ENCODE data around the gene F8A1. TPM values are rescaled to one million over a fixed set of nuclear protein-coding genes. Genes with fewer than 3 reads are reported as not detected.
"Not testable (repeated sequence)": the region's sequence is repeated elsewhere in the genome, so short reads cannot be mapped to it uniquely, and the experiment has no call there.

The F8A1 gene
- 77.0 TPM for total RNA-seq

DNA sequence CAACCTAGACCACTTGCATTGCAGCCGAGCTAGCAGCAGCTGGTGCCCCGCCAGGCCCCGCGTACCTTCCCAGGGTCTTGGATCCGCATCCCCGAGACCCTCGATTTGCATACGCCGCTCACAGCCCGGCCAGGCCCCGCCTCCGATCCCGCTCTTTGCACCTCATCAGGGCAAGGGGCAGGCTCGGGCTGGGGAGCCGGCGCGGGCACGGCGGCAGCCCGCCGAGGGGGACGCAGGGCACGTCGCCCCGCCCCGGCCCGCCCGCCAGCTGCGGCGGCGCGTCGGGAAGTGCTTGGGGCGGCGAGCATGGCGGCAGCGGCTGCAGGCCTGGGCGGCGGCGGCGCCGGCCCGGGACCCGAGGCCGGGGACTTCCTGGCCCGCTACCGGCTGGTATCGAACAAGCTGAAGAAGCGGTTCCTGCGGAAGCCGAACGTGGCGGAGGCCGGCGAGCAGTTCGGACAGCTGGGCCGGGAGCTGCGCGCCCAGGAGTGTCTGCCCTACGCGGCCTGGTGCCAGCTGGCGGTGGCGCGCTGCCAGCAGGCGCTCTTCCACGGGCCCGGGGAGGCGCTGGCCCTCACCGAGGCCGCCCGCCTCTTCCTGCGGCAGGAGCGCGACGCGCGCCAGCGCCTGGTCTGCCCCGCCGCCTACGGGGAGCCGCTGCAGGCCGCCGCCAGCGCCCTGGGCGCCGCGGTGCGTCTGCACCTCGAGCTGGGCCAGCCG, at the start of gene F8A1:
F8A1 (plus strand) TSS at position 287 of the 720 bp plus-strand sequence; CDS start at position 307, 20 bp downstream.
- H3K27me3 ChIP-seq; H3K4me1 ChIP-seq; intact Hi-C loops (cut with DNase I); H3K36me3 ChIP-seq; H3K9me3 ChIP-seq: not testable (repeated sequence)
- DNase-seq (ENCODE audit: low spot score in 2 of 2): peak in 1 of 2 donors; percentile 18
- Histone ChIP-seq H3K4me3 (peak within 1 kb of the TSS in 1 of 2 donors; percentile 48), H3K27ac (peak within 1 kb of the TSS in 1 of 2 donors; percentile 37)

DNA sequence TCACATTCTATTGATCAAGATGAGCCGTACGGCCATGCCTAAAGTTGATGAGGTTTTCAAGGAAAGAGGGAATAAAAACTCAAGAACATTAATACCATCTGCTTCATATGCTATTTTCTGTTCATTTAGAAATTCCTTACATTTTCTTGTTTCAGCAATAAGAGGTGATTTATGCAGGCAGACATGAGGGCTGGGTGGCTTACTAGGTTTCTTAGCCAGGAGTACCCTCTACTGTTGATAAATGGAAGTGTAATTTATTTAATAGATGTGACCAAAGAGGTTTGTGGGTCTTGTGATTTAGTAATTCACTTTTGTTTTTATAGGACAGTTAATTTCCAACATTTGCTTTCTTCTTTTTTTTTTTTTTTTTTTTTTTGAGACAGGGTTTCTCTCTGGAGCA, 45.3 kb upstream of the F8A1 start:
- intact Hi-C loops (cut with DNase I): no loop called here
- Histone ChIP-seq H3K4me3 (no peak overlapping the region), H3K4me1 (no peaks in the 10 kb centered on the region), H3K36me3 (no peaks in the 10 kb centered on the region), H3K27ac (no peak overlapping the region), H3K9me3 (no peaks in the 10 kb centered on the region), H3K27me3 (no peaks in the 10 kb centered on the region)
- DNase-seq (ENCODE audit: low spot score in 2 of 2): no peak
- TF ChIP-seq, protein P1, sequence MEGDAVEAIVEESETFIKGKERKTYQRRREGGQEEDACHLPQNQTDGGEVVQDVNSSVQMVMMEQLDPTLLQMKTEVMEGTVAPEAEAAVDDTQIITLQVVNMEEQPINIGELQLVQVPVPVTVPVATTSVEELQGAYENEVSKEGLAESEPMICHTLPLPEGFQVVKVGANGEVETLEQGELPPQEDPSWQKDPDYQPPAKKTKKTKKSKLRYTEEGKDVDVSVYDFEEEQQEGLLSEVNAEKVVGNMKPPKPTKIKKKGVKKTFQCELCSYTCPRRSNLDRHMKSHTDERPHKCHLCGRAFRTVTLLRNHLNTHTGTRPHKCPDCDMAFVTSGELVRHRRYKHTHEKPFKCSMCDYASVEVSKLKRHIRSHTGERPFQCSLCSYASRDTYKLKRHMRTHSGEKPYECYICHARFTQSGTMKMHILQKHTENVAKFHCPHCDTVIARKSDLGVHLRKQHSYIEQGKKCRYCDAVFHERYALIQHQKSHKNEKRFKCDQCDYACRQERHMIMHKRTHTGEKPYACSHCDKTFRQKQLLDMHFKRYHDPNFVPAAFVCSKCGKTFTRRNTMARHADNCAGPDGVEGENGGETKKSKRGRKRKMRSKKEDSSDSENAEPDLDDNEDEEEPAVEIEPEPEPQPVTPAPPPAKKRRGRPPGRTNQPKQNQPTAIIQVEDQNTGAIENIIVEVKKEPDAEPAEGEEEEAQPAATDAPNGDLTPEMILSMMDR (IDR thresholded peaks at IDR 0.05): peak in 2 of 3 experiments; percentile 27 to 45

DNA sequence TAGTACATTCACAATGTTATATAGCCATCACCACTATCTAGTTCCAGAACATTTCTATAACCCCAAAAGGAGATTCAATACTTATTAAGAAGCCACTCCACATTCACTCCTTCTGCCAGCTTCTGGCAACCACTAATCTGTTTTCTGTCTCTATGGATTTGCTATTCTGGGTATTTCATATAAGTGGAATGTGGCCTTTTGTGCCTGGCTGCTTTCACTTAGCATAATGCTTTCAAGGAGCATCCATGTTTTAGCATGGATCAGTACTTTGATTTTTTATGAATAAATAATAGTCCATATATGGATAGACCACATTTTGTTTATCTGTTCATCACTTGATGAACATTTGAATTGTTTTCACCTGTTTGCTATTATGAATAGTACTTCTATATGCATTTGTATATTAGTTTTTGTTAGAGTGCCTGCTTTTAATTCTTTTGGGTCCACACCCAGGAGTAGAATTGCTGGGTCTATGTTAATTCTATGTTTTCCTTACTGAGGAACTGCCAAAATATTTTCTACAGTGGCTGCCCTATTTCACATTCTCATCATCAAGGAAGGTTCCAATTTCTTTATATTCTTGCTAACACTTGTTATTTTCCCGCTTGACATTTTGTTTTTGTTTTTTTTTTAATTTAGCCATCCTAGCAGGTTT, 35.1 kb upstream of the F8A1 start:
- no peaks in the 10 kb centered on the region for H3K4me1 ChIP-seq
- TF ChIP-seq, protein P1 (IDR thresholded peaks at IDR 0.05): no peak
- intact Hi-C loops (cut with DNase I): no loop called here

DNA sequence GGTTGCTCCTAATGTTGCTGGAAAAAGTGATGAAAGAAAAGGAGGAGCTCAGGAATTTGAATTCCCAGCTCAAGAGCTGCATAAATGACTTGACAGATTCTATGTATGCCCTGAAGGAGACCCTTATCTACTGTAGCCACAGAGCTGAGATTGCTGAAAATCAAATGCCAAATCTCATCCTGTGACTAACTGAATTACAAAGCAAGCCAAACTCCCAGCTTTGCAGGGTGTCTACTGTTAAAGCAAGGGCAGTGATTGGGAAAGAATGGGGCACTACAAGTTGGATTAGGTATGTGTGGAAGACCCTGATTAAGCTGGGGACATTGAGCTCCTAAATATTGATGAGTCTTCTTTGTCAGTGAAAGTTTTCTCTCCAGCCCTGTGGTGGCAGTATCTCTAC, 30.9 kb upstream of the F8A1 start:
- TF ChIP-seq, protein P1 (IDR thresholded peaks at IDR 0.05): no peak
- intact Hi-C loops (cut with DNase I): no loop called here

More for the DNA sequence above, 35.1 kb upstream of the F8A1 start:
- Histone ChIP-seq H3K9me3 (no peaks in the 10 kb centered on the region), H3K4me3 (no peak overlapping the region), H3K36me3 (no peaks in the 10 kb centered on the region), H3K27me3 (no peaks in the 10 kb centered on the region), H3K27ac (no peak overlapping the region)
- no peak for DNase-seq (ENCODE audit: low spot score in 2 of 2)

DNA sequence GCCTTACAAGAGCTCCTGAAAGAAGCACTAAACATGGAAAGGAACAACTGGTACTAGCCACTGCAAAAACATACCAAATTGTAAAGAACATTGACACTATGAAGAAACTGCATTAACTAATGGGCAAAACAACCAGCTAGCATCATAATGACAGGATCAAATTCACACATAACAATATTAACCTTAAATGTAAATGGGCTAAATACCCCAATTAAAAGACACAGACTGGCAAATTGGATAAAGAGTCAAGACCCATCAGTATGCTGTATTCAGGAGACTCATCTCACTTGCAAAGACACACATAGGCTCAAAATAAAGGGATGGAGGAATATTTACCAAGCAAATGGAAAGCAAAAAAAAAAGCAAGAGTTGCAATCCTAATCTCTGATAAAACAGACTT, 17.6 kb upstream of the F8A1 start:
- DNase-seq (ENCODE audit: low spot score in 2 of 2); intact Hi-C loops (cut with DNase I); H3K4me3 ChIP-seq; H3K27ac ChIP-seq; H3K27me3 ChIP-seq; H3K4me1 ChIP-seq; H3K36me3 ChIP-seq: not testable (repeated sequence)
- peaks cover 0 to 16% of the 10 kb centered on the region in 2 donors for H3K9me3 ChIP-seq

More for the DNA sequence above, 30.9 kb upstream of the F8A1 start:
- Histone ChIP-seq H3K27me3 (no peaks in the 10 kb centered on the region), H3K27ac (no peak overlapping the region), H3K9me3 (no peaks in the 10 kb centered on the region), H3K4me1 (no peaks in the 10 kb centered on the region), H3K36me3 (no peaks in the 10 kb centered on the region), H3K4me3 (no peak overlapping the region)
- no peak for DNase-seq (ENCODE audit: low spot score in 2 of 2)

DNA sequence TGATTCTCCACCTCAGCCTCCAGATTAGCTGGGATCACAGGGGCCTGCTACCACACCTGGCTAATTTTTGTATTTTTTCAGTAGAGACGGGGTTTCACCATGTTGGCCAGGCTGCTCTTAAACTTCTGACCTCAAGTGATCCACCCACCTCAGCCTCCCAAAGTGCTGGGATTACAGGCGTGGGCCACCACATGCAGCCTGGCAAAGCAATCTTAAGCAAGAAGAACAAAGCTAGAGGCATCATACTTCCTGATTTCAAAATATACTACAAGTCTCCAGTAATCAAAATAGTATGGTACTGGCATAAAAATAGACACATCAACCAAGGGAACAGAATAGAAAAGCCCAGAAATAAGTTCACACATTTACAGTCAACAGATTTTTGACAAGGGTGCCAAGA, 12.8 kb upstream of the F8A1 start:
- Histone ChIP-seq H3K4me3 (no peak overlapping the region), H3K27me3 (no peaks in the 10 kb centered on the region), H3K9me3 (peaks cover 0 to 3% of the 10 kb centered on the region in 2 donors), H3K4me1 (no peaks in the 10 kb centered on the region), H3K27ac (no peak overlapping the region), H3K36me3 (no peaks in the 10 kb centered on the region)
- TF ChIP-seq, protein P1 (IDR thresholded peaks at IDR 0.05): no peak
- intact Hi-C loops (cut with DNase I): no loop called here
- DNase-seq (ENCODE audit: low spot score in 2 of 2): no peak

DNA sequence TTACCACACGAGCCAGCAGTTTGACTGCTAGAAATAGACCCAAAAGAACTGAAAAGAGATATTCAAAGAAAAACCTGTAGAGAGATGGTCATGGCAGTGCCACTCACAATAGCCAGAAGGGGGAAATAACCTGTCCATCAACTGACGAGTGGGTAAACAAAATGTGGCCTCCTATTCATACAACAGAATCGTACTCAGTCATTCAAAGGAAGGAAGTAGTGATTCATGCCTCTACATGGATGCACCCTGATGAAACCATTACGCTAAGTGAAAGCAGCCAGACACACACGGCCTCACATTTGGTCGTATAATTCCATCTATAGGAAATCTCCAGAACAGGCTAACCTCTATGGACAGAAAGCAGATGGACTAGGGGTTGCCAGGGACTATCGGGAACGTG, 2.1 kb upstream of the F8A1 start:
- H3K9me3 ChIP-seq; intact Hi-C loops (cut with DNase I); DNase-seq (ENCODE audit: low spot score in 2 of 2): not testable (repeated sequence)

DNA sequence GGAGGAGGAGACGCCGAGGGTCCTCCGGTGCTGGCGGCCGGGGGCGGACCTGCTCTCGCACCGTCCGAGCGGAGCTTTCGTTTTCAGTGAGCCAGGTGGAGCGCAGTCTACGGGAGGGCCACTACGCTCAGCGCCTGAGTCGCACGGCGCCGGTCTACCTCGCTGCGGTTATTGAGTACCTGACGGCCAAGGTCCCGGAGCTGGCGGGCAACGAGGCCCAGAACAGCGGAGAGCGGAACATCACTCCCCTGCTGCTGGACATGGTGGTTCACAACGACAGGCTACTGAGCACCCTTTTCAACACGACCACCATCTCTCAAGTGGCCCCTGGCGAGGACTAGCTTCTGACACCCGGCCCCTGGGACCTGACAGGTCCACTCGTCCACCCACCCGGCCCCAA, 1.1 kb upstream of the F8A1 start:
- intact Hi-C loops (cut with DNase I); DNase-seq (ENCODE audit: low spot score in 2 of 2); H3K36me3 ChIP-seq; H3K27ac ChIP-seq; H3K4me1 ChIP-seq; H3K27me3 ChIP-seq; H3K4me3 ChIP-seq; H3K9me3 ChIP-seq: not testable (repeated sequence)

More for the DNA sequence above, 2.1 kb upstream of the F8A1 start:
- H3K4me1 ChIP-seq, H3K27me3 ChIP-seq, H3K27ac ChIP-seq, H3K36me3 ChIP-seq, H3K4me3 ChIP-seq: not testable (repeated sequence)

DNA sequence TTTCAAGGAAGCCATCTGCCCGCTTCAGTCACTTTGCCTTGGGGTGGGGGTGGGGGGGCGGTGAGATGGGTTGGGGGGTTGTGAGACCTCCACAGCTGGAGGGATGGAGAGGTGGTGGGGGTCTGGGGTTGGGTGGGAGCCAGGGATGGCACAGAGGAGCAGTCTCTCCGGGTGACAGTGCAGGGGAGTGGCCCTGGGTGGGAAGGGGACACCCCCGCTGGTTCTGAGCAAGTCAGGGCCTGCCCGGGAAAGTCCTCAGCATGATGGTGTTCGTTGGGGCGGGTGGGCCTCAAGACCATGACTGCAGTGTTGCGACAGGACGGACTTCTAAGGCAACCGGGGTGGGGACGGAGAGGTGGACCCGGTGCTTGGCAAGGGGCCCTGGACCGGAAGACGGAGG, 606 bp upstream of the F8A1 start:
- H3K36me3 ChIP-seq; H3K9me3 ChIP-seq; H3K4me3 ChIP-seq; intact Hi-C loops (cut with DNase I); H3K27me3 ChIP-seq; DNase-seq (ENCODE audit: low spot score in 2 of 2); H3K4me1 ChIP-seq; H3K27ac ChIP-seq: not testable (repeated sequence)

DNA sequence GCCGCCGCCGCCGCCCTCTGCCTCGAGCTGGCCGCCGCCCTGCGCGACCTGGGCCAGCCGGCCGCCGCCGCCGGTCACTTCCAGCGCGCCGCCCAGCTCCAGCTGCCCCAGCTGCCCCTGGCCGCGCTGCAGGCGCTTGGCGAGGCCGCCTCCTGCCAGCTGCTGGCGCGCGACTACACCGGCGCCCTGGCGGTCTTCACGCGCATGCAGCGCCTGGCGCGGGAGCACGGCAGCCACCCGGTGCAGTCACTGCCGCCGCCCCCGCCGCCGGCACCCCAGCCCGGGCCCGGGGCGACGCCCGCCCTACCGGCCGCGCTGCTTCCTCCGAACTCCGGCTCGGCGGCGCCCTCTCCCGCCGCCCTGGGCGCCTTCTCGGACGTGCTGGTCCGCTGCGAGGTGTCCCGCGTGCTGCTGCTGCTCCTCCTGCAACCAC, 650 bp downstream of the F8A1 start:
- intact Hi-C loops (cut with DNase I): not testable (repeated sequence)

More for the DNA sequence above, 650 bp downstream of the F8A1 start:
- H3K9me3 ChIP-seq; H3K36me3 ChIP-seq; H3K4me3 ChIP-seq; H3K27me3 ChIP-seq; DNase-seq (ENCODE audit: low spot score in 2 of 2); H3K4me1 ChIP-seq; H3K27ac ChIP-seq: not testable (repeated sequence)
